Breast epithelium (tissue), 3 donors: Measurements from ENCODE around the gene OXER1.

Experiments
- POLR2AphosphoS5 ChIP-seq, 3 donors: sonication (generic); formaldehyde crosslinking; IDR thresholded peaks; one replicate each; pipeline ENCODE4 v1.6.1; 2017; ENCODE audit warnings: antibody characterized with exemption in 3 of 3
- TF ChIP-seq, protein P1 (sequence below), 3 donors: fragments of 450-650 bp; IDR thresholded peaks; one replicate each; pipeline ENCODE4 v1.5.1; 2016 to 2017; ENCODE audit warnings: antibody characterized with exemption in 3 of 3, mild to moderate bottlenecking in 3 of 3, moderate library complexity in 3 of 3

DNA sequence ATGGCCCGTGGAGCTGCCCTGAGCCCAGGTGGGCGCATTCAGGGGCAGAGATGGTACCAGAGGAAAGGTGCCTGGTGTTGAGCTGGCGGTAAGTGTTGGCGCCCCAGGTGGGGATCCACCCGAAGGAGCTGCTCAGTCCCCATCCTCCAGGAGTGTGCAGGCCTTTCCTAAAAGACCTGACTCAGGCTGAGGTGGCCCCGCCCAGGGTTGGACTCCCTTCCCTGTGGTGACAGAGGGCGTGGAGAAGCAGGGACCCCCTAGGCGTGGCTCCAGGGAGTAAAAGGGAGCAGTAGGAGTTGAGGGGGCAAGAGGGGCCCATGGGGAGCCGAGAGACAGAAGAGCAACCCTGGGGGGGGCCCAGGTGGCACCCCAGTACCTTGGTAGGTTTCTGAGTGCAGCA lies 2.4 kb downstream of the OXER1 start:
- TF ChIP-seq, protein P1, sequence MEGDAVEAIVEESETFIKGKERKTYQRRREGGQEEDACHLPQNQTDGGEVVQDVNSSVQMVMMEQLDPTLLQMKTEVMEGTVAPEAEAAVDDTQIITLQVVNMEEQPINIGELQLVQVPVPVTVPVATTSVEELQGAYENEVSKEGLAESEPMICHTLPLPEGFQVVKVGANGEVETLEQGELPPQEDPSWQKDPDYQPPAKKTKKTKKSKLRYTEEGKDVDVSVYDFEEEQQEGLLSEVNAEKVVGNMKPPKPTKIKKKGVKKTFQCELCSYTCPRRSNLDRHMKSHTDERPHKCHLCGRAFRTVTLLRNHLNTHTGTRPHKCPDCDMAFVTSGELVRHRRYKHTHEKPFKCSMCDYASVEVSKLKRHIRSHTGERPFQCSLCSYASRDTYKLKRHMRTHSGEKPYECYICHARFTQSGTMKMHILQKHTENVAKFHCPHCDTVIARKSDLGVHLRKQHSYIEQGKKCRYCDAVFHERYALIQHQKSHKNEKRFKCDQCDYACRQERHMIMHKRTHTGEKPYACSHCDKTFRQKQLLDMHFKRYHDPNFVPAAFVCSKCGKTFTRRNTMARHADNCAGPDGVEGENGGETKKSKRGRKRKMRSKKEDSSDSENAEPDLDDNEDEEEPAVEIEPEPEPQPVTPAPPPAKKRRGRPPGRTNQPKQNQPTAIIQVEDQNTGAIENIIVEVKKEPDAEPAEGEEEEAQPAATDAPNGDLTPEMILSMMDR (IDR thresholded peaks at IDR 0.05) = no peak
- no peak for TF ChIP-seq POLR2AphosphoS5 (IDR thresholded peaks at IDR 0.05)
